A549 treated with ZK216348 at 1 μM for 4 hours (cell line): ENCODE data around the gene ZNF165. TPM values are rescaled to one million over a fixed set of nuclear protein-coding genes. Genes with fewer than 3 reads are reported as not detected.

Experiments
- total RNA-seq: library from RNA; stranded (reverse); fragments of 200-300 nt; extraction: Qiagen RNA extraction; gene quantifications from 5 replicates; pipeline ENCODE4 v1.2.3, GENCODE V29; 2022; ENCODE audit warnings: low read depth

Gene ZNF165
- total RNA-seq = 0.57 to 1.5 TPM (median 0.83 TPM) in 5 replicates

DNA sequence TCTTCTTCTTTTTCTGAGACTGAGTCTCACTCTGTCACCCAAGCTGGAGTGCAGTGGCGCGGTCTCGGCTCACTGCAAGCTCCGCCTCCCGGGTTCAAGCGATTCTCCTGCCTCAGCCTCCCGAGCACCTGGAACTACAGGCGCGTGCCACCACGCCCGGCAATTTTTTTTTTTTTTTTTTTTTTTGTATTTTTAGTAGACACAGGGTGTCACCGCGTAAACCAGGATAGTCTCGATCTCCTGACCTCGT lies at the start of gene ZNF165:
ZNF165 (plus strand) TSS at position 188 of the 250 bp plus-strand sequence. CDS start 4,913 bp downstream, outside the sequence.

DNA sequence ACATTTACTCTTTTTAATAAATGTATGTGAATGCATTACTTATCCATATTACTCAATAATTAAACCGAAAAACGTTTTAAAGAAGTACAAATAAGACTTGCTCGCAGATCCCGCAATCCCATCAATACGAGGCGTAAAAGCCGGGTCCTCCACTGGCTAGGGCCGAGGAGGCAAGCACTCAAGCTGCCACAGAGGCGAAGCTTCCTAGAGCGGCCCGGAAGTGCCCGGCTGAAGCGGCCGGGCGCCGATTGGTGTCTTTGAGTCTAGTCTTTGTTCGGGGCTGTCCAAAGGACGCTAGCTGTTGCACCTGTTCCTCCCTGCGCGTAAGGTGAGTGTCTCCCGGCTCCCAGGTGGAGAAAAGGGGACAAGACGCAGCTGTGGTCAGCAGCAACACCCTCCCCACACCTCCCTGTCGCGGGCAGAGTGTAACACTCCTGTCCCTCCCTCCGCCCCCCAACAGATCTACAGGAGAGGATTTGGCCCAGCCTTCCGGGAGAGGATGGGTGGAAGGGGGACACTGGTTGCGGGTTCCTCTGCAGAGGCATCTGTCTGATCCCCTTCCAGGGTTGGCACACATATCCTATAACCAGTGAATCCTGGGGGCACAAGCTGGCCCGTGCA lies 44.1 kb downstream of the ZNF165 start, which contains the start of gene ZSCAN16:
ZSCAN16 (plus strand) TSS at position 260 of the 621 bp plus-strand sequence. CDS start 835 bp downstream, outside the sequence.

Other genes starting within 250 kb of the ZNF165 start
- gene OR2B2, start 168.2 kb upstream of the ZNF165 start, total RNA-seq = not detected in 5 replicates
- gene OR2B6, start 123.3 kb upstream of the ZNF165 start, total RNA-seq = 0.15 to 0.62 TPM in 2 of 5 replicates, not detected in the others
- 3.7 to 5.1 TPM (median 4.6 TPM) in 5 replicates for gene ZSCAN16, start 44.0 kb downstream of the ZNF165 start, total RNA-seq
- gene ZKSCAN8, start 61.3 kb downstream of the ZNF165 start, total RNA-seq = 2.1 to 6.3 TPM (median 4.7 TPM) in 5 replicates
- gene ZSCAN9, start 144.7 kb downstream of the ZNF165 start, total RNA-seq = 5.4 to 8.8 TPM (median 7.6 TPM) in 5 replicates
- gene ZKSCAN4, start 171.7 kb downstream of the ZNF165 start, total RNA-seq = 2.2 to 3.0 TPM (median 2.5 TPM) in 5 replicates
- not detected in 5 replicates for gene NKAPL, start 178.7 kb downstream of the ZNF165 start, total RNA-seq
- 4.2 to 6.9 TPM (median 5.0 TPM) in 5 replicates for gene ZSCAN26, start 186.6 kb downstream of the ZNF165 start, total RNA-seq
- 3.8 to 6.1 TPM (median 5.0 TPM) in 5 replicates for gene PGBD1, start 201.0 kb downstream of the ZNF165 start, total RNA-seq